GM23248 (cell line): ENCODE results near the gene MPRIP.

ENCODE experiments used
- EZH2 ChIP-seq: fragments of 200-600 bp; sonication (generic); IDR thresholded peaks from 2 replicates; pipeline ENCODE4 v1.6.1; 2018; ENCODE audit warnings: antibody characterized with exemption, mild to moderate bottlenecking; ENCODE audit not compliant: insufficient read depth, poor library complexity, severe bottlenecking
- EZH2phosphoT487 ChIP-seq: fragments of 200-600 bp; sonication (generic); IDR thresholded peaks from 2 replicates; pipeline ENCODE4 v1.6.1; 2018; ENCODE audit warnings: antibody characterized with exemption, moderate library complexity, mild to moderate bottlenecking, low read depth; ENCODE audit not compliant: insufficient read depth

GRCh38 chr17:17189559-17189958 is 147.3 kb downstream of the MPRIP start:
- TF ChIP-seq EZH2 (no peak), EZH2phosphoT487 (no peak)
